ENCODE measurements around the gene SEMA4C. TPM values are rescaled to one million over a fixed set of nuclear protein-coding genes. Genes with fewer than 3 reads are reported as not detected.

The SEMA4C gene
- total and polyA plus RNA-seq, 9 of the 15 experiments (the other 6 are each of a cell fraction or from before 2014, with no cell fraction given) = 0.32 to 59.7 (median 23.9) TPM

DNA sequence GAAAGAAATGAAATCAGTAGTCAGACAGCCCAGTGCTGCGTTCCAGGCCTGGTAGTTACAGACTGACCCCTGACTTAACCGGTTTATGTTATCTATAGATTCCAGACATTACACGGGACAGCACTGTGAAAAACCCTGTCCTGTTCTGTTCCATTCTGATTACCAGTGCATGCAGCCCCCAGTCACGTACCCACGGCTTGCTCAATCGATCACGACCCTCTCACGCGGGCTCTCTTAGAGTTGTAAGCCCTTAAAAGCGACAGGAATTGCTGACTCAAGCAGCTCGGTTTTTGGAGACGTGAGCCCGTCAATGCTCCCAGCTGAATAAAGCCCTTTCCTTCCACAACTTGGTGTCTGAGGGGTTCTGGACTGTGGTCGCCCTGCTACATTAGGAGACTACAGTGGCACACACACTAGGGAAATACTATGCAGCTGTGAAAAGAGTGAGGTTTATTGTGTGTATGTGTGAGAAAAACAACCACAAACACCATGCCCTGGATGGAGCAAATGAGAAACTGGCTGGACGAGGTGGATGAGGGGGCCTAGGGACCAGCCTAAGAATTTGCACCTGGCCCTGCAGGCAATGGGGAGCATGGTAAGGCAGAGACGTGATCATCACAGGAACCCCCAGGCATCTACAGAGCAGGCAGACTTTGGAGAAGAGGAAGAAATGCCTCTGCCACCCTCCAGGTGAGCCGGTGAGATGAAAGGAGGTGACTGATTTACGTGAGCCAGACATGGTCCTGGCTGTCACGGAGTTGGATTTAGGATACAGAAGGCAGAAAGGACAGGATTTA, 49.1 kb upstream of the SEMA4C start (continued):
- no peak for TF ChIP-seq ILK (tag; IDR thresholded peaks at IDR 0.05; ENCODE audit: borderline replicate concordance, low read depth)
- TF ChIP-seq, protein P1, sequence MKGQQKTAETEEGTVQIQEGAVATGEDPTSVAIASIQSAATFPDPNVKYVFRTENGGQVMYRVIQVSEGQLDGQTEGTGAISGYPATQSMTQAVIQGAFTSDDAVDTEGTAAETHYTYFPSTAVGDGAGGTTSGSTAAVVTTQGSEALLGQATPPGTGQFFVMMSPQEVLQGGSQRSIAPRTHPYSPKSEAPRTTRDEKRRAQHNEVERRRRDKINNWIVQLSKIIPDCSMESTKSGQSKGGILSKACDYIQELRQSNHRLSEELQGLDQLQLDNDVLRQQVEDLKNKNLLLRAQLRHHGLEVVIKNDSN (CRISPR knock-in tag; IDR thresholded peaks at IDR 0.05) = no peak
- no peak; the same call in none of the 2 replicates for TF ChIP-seq MECOM (CRISPR knock-in tag; IDR thresholded peaks at IDR 0.05)
- TF ChIP-seq, protein P2, sequence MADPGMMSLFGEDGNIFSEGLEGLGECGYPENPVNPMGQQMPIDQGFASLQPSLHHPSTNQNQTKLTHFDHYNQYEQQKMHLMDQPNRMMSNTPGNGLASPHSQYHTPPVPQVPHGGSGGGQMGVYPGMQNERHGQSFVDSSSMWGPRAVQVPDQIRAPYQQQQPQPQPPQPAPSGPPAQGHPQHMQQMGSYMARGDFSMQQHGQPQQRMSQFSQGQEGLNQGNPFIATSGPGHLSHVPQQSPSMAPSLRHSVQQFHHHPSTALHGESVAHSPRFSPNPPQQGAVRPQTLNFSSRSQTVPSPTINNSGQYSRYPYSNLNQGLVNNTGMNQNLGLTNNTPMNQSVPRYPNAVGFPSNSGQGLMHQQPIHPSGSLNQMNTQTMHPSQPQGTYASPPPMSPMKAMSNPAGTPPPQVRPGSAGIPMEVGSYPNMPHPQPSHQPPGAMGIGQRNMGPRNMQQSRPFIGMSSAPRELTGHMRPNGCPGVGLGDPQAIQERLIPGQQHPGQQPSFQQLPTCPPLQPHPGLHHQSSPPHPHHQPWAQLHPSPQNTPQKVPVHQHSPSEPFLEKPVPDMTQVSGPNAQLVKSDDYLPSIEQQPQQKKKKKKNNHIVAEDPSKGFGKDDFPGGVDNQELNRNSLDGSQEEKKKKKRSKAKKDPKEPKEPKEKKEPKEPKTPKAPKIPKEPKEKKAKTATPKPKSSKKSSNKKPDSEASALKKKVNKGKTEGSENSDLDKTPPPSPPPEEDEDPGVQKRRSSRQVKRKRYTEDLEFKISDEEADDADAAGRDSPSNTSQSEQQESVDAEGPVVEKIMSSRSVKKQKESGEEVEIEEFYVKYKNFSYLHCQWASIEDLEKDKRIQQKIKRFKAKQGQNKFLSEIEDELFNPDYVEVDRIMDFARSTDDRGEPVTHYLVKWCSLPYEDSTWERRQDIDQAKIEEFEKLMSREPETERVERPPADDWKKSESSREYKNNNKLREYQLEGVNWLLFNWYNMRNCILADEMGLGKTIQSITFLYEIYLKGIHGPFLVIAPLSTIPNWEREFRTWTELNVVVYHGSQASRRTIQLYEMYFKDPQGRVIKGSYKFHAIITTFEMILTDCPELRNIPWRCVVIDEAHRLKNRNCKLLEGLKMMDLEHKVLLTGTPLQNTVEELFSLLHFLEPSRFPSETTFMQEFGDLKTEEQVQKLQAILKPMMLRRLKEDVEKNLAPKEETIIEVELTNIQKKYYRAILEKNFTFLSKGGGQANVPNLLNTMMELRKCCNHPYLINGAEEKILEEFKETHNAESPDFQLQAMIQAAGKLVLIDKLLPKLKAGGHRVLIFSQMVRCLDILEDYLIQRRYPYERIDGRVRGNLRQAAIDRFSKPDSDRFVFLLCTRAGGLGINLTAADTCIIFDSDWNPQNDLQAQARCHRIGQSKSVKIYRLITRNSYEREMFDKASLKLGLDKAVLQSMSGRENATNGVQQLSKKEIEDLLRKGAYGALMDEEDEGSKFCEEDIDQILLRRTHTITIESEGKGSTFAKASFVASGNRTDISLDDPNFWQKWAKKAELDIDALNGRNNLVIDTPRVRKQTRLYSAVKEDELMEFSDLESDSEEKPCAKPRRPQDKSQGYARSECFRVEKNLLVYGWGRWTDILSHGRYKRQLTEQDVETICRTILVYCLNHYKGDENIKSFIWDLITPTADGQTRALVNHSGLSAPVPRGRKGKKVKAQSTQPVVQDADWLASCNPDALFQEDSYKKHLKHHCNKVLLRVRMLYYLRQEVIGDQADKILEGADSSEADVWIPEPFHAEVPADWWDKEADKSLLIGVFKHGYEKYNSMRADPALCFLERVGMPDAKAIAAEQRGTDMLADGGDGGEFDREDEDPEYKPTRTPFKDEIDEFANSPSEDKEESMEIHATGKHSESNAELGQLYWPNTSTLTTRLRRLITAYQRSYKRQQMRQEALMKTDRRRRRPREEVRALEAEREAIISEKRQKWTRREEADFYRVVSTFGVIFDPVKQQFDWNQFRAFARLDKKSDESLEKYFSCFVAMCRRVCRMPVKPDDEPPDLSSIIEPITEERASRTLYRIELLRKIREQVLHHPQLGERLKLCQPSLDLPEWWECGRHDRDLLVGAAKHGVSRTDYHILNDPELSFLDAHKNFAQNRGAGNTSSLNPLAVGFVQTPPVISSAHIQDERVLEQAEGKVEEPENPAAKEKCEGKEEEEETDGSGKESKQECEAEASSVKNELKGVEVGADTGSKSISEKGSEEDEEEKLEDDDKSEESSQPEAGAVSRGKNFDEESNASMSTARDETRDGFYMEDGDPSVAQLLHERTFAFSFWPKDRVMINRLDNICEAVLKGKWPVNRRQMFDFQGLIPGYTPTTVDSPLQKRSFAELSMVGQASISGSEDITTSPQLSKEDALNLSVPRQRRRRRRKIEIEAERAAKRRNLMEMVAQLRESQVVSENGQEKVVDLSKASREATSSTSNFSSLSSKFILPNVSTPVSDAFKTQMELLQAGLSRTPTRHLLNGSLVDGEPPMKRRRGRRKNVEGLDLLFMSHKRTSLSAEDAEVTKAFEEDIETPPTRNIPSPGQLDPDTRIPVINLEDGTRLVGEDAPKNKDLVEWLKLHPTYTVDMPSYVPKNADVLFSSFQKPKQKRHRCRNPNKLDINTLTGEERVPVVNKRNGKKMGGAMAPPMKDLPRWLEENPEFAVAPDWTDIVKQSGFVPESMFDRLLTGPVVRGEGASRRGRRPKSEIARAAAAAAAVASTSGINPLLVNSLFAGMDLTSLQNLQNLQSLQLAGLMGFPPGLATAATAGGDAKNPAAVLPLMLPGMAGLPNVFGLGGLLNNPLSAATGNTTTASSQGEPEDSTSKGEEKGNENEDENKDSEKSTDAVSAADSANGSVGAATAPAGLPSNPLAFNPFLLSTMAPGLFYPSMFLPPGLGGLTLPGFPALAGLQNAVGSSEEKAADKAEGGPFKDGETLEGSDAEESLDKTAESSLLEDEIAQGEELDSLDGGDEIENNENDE (IDR thresholded peaks at IDR 0.05; ENCODE audit: low read depth, low read length) = no peak
- no peak for TF ChIP-seq HMG20B (CRISPR knock-in tag; IDR thresholded peaks at IDR 0.05)
- TF ChIP-seq ZSCAN32 (CRISPR knock-in tag; IDR thresholded peaks at IDR 0.05) = no peak
- no peak for TF ChIP-seq RBM15 (IDR thresholded peaks at IDR 0.05; ENCODE audit: insufficient read depth, low read length)
- no peak for TF ChIP-seq ILF3 (IDR thresholded peaks at IDR 0.05; ENCODE audit: borderline replicate concordance)
- TF ChIP-seq FOS (IDR thresholded peaks at IDR 0.05; ENCODE audit: extremely low read depth, insufficient read length) = no peak
- peak; percentile 46; the same call in 1 of the 2 replicates for TF ChIP-seq SP1 (CRISPR knock-in tag; IDR thresholded peaks at IDR 0.05)
- TF ChIP-seq KAT7 (CRISPR knock-in tag; IDR thresholded peaks at IDR 0.05; ENCODE audit: borderline replicate concordance) = 0 out of 2 replicates have a peak, but pooled peaks have one; percentile 53
- no peak for TF ChIP-seq GTF2A2 (tag; IDR thresholded peaks at IDR 0.05)
- no peak for TF ChIP-seq ZZZ3 (IDR thresholded peaks at IDR 0.05)
- no peak for TF ChIP-seq RBM25 (IDR thresholded peaks at IDR 0.05; ENCODE audit: low read depth, low read length, severe bottlenecking)
